ENCODE data around the gene CACNB4. TPM values are rescaled to one million over a fixed set of nuclear protein-coding genes. Genes with fewer than 3 reads are reported as not detected.
"Not testable (repeated sequence)": the region's sequence is repeated elsewhere in the genome, so short reads cannot be mapped to it uniquely, and the experiment has no call there.

Gene CACNB4
- total RNA-seq, 3 donors from 2014 or later, result 1.6 to 17.7 (median 11.5) TPM

DNA sequence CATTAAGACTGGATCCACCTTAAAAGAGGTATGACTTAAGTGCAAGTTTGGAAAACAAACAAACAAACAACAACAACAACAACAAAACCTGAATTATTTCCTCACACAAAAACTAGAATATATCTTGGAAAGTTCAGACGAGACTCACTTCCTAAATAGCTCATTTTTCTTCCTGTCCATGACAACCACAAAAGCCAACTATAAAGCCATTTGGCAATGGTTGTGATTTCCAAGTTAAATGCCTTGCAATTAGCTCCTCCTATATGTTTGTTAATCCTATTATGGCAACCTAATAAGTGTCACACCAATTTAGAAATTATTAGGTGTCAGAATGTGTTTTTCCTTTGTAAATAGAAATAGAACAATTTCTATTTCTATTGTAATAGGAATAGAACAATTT, 179.1 kb downstream of the CACNB4 start:
- no peaks in the 10 kb centered on the region for H3K27me3 ChIP-seq
- DNase-seq (ENCODE audit: low spot score in 2 of 2), result no peak
- intact Hi-C loops (cut with DNase I; ENCODE audit: low total_unique reads), result no loop called here
- H3K4me3 ChIP-seq, result no peak overlapping the region
- TF ChIP-seq, protein P1, sequence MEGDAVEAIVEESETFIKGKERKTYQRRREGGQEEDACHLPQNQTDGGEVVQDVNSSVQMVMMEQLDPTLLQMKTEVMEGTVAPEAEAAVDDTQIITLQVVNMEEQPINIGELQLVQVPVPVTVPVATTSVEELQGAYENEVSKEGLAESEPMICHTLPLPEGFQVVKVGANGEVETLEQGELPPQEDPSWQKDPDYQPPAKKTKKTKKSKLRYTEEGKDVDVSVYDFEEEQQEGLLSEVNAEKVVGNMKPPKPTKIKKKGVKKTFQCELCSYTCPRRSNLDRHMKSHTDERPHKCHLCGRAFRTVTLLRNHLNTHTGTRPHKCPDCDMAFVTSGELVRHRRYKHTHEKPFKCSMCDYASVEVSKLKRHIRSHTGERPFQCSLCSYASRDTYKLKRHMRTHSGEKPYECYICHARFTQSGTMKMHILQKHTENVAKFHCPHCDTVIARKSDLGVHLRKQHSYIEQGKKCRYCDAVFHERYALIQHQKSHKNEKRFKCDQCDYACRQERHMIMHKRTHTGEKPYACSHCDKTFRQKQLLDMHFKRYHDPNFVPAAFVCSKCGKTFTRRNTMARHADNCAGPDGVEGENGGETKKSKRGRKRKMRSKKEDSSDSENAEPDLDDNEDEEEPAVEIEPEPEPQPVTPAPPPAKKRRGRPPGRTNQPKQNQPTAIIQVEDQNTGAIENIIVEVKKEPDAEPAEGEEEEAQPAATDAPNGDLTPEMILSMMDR (IDR thresholded peaks at IDR 0.05), result no peak
- no peak for TF ChIP-seq POLR2AphosphoS5 (IDR thresholded peaks at IDR 0.05)
- TF ChIP-seq POLR2A (IDR thresholded peaks at IDR 0.05), result no peak
- no peaks in the 10 kb centered on the region for H3K4me1 ChIP-seq
- H3K9me3 ChIP-seq, result no peaks in the 10 kb centered on the region
- no peaks in the 10 kb centered on the region for H3K36me3 ChIP-seq
- H3K27ac ChIP-seq, result no peak overlapping the region

DNA sequence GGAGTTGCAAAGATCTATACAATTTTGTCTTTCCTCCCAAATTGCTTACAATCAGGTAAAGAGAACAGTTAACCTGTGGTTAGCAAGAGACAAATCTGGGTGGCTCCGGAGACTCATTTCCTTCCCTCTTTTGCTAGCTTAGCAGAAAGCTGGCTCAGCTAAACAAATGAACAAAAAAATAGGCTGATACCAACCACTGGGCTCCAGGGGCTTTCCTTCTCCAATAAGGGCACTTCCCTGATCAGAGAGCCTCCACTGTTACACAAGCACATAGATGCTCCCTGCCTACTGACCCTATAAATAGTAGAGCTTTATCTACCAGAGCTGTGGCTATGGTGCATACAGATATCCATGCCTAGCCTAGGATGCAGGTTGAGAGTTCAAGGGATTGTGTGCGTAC, 180.5 kb downstream of the CACNB4 start:
- TF ChIP-seq POLR2AphosphoS5 (IDR thresholded peaks at IDR 0.05) (no peak), POLR2A (IDR thresholded peaks at IDR 0.05) (no peak)
- TF ChIP-seq, protein P1 (IDR thresholded peaks at IDR 0.05), result no peak
- H3K27ac ChIP-seq, result no peak overlapping the region
- no peak for DNase-seq (ENCODE audit: low spot score in 2 of 2)
- intact Hi-C loops (cut with DNase I; ENCODE audit: low total_unique reads), result no loop called here
- no peaks in the 10 kb centered on the region for H3K27me3 ChIP-seq
- no peak overlapping the region for H3K4me3 ChIP-seq
- no peaks in the 10 kb centered on the region for H3K9me3 ChIP-seq
- no peaks in the 10 kb centered on the region for H3K36me3 ChIP-seq
- no peaks in the 10 kb centered on the region for H3K4me1 ChIP-seq

DNA sequence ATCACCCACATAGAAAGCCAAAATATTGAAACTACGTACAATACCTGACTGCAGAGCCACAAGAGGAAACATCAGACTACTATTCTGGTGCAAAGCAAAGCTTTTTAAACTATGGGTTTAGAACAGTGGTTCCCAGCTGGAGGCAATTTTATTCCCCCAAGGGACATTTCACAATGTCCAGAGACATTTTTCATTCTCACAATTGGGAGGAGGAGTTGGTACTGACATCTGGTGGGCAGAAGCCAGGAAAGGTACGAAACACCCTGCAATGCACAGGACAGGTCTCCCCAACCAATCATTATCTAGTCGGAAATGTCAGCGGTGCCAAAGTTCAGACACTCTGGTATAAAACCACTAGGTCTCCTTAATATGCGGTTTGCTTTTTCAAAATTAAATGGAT, 182.2 kb downstream of the CACNB4 start:
- H3K27me3 ChIP-seq, result no peaks in the 10 kb centered on the region
- no peak for DNase-seq (ENCODE audit: low spot score in 2 of 2)
- intact Hi-C loops (cut with DNase I; ENCODE audit: low total_unique reads), result no loop called here
- H3K27ac ChIP-seq, result no peak overlapping the region
- H3K4me3 ChIP-seq, result no peak overlapping the region
- no peaks in the 10 kb centered on the region for H3K36me3 ChIP-seq
- TF ChIP-seq, protein P1 (IDR thresholded peaks at IDR 0.05), result no peak
- TF ChIP-seq POLR2AphosphoS5 (IDR thresholded peaks at IDR 0.05) (no peak), POLR2A (IDR thresholded peaks at IDR 0.05) (no peak)
- no peaks in the 10 kb centered on the region for H3K9me3 ChIP-seq
- no peaks in the 10 kb centered on the region for H3K4me1 ChIP-seq

DNA sequence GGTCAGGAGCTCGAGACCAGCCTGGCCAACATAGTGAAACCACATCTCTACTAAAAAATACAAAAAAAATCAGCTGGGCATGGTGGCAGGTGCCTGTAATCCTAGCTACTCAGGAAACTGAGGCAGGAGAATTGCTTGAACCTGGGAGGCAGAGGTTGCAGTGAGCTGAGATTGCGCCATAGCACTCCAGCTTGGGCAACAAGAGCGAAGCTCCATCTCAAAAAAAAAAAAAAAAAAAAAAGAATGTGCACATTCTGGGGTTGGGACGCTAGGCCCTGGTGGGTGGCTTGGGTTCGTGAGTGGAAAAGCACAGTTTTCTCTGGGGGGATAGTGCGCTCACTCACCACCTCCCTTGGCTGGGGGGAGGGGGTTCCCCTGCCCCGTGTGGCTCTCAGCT, 183.2 kb downstream of the CACNB4 start:
- H3K27ac ChIP-seq; DNase-seq (ENCODE audit: low spot score in 2 of 2); intact Hi-C loops (cut with DNase I; ENCODE audit: low total_unique reads): not testable (repeated sequence)

DNA sequence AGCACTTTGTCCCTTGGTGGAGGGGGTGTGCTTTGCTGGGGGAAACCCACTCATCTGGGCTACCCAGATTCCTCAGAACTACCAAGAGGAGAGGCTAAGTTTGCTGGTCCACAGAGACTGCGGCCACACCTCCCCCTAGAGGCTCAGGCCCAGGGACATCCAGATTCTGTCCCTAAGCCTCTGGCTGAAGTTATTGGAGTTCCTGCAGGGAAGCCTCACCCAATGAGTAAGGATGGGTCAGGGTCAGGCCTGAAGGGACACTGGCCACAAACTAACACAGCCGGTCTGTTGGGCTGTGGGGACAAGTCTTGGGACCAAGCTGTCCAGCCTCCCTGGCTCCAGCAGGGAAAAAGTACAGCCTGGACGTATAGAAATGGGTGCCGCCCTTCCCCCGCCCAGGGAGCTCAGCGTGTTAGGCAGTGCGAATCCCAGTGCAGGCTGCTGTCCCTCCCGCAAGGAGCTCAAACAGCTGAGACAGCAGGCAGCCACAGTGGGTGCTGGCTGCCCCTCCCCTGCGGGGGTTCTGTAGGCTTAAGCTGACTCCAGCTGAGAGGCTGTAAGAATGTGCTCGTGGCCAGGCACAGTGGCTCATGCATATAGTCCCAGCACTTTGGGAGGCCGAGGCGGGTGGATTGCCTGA, 183.7 kb downstream of the CACNB4 start:
- Histone ChIP-seq H3K4me3 (no peak overlapping the region), H3K36me3 (no peaks in the 10 kb centered on the region), H3K27ac (no peak overlapping the region), H3K9me3 (no peaks in the 10 kb centered on the region), H3K4me1 (no peaks in the 10 kb centered on the region), H3K27me3 (no peaks in the 10 kb centered on the region)
- no peak for DNase-seq (ENCODE audit: low spot score in 2 of 2)
- intact Hi-C loops (cut with DNase I; ENCODE audit: low total_unique reads), result no loop called here
- TF ChIP-seq POLR2A (IDR thresholded peaks at IDR 0.05) (no peak), POLR2AphosphoS5 (IDR thresholded peaks at IDR 0.05) (no peak)
- TF ChIP-seq, protein P1 (IDR thresholded peaks at IDR 0.05), result no peak

More for the DNA sequence above, 183.2 kb downstream of the CACNB4 start:
- not testable (repeated sequence) for H3K9me3 ChIP-seq, H3K4me1 ChIP-seq, H3K27me3 ChIP-seq, H3K4me3 ChIP-seq, H3K36me3 ChIP-seq

Measured in breast epithelium (tissue), 4 donors.